Activated CD4-positive, alpha-beta T cell treated with anti-CD3 and anti-CD28 coated beads for 36 hours (primary cell): ENCODE results near the gene PYDC1. TPM values are rescaled to one million over a fixed set of nuclear protein-coding genes. Genes with fewer than 3 reads are reported as not detected.
"Not testable (repeated sequence)": the region's sequence is repeated elsewhere in the genome, so short reads cannot be mapped to it uniquely, and the experiment has no call there.

Source experiments
- ATAC-seq: fragments of 200-7000 bp; cut with Tn5 transposase; one replicate; pipeline ENCODE4 v1.10.0; 2021; ENCODE audit warnings: mild to moderate bottlenecking, moderate library complexity
- CTCF ChIA-PET: fragments of 350-600 bp; sonication (Branson Sonifier 250); formaldehyde crosslinking; loops from one replicate; lab custom pipeline; 2021; ENCODE audit warnings: antibody characterized with exemption; lab: Charles Lee
- POLR2A ChIA-PET: fragments of 350-600 bp; sonication (Branson Sonifier 250); formaldehyde crosslinking; loops from one replicate; lab custom pipeline; 2021; ENCODE audit warnings: antibody characterized with exemption, inconsistent platforms; lab: Charles Lee
- DNase-seq: peaks from one replicate; pipeline ENCODE4 v3.0.0-alpha.2; 2020
- H3K27ac Mint-ChIP-seq: one replicate; pipeline ENCODE4 v1.8.0; 2021; ENCODE audit warnings: mixed read lengths
- H3K27me3 Mint-ChIP-seq: one replicate; pipeline ENCODE4 v1.8.0; 2021; ENCODE audit warnings: mixed read lengths
- H3K36me3 Mint-ChIP-seq: one replicate; pipeline ENCODE4 v1.8.0; 2021; ENCODE audit warnings: low read depth, mixed read lengths
- H3K4me1 Mint-ChIP-seq: one replicate; pipeline ENCODE4 v1.8.0; 2021; ENCODE audit warnings: mixed read lengths
- H3K4me3 Mint-ChIP-seq: one replicate; pipeline ENCODE4 v1.8.0; 2021; ENCODE audit warnings: mild to moderate bottlenecking, moderate library complexity, mixed read lengths
- H3K9me3 Mint-ChIP-seq: one replicate; pipeline ENCODE4 v1.8.0; 2021; ENCODE audit warnings: low read depth, mixed read lengths
- intact Hi-C, 2 experiments: fragments of 100-400 bp; cut with DNase I in 1 of 2; cut with micrococcal nuclease in 1 of 2; formaldehyde crosslinking; loops; one replicate each; pipeline versions ENCODE4 v1.14.2 to v1.15.1; 2022 to 2024; cut with DNase I, micrococcal nuclease
- total RNA-seq, 2 experiments: library from RNA; stranded (reverse); gene quantifications; one replicate each; pipeline ENCODE4 v1.2.3, GENCODE V29; 2021

Gene PYDC1
- total RNA-seq, 2 experiments from 2014 or later: not detected

DNA sequence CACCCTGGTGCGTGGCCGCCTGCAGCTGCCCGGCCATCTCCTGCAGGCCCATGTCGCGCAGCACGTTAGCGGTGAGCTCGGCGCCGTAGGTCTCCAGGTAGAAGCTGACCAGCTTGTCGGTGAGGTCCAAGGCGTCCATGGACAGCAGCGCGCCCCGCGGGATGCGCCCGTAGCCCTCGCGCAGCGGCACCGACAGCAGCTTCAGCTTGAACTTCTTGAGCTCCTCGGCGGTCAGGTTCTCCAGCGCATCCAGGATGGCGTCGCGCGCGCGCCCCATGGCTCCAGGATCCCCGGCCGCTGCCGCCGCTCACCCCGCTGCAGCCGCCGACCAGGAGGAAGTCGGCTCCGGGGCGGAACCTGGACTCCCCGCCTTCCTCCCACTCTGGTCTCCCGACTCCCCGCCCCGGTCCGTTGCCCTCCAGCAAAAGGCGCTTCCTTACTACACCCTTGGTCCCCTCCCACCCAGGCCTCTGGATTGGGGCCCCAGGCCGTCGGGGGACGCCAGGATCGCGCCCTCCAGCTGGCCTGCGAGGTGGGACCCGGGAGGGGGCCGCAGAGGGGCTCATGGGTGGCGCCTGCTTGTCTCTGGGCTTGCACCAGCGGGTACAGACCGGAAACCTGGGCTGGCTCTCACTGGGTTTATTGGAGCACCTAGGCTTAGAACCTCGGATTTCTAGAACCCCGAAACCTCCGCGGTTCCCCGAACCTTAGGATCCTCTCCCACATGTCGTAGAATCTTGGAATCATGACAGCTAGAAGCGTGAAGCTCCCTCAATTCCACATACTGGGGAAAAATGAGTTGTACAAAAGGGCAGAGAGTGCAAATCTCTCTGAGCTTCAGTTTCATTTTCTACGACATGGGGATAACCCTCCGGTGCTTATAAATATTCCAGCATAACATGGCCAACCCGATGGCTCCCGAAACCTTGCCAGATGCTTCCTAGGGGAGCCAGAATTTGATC is 14.2 kb downstream of the PYDC1 start, which contains the start of gene PYCARD:
Gene PYCARD (minus strand): TSS at position 347 of the 962 bp plus-strand sequence. CDS start 70 bp downstream, at position 277.
- peak within 1 kb of the TSS; percentile 52 for H3K27ac Mint-ChIP-seq
- H3K4me1 Mint-ChIP-seq: peaks cover 47% of the 10 kb centered on the region
- H3K9me3 Mint-ChIP-seq: no peaks in the 10 kb centered on the region
- intact Hi-C loops: loop anchor here in 1 of 2 experiments (5.0 kb wide), 3 partner anchors 185 to 665 kb away; partner anchors contain the start of gene ZNF843
- DNase-seq (peak; percentile 53), ATAC-seq (peak; percentile 7)
- ChIA-PET POLR2A (interaction anchor here (0.7 to 3.2 kb wide), 7 partner anchors 8 to 675 kb away, joined by 3 to 13 read pairs (median 4); partner anchors contain the start of genes FUS and PYDC1), CTCF (interaction anchor here (0.8 to 1.6 kb wide), 4 partner anchors 39 to 258 kb away, joined by 3 to 6 read pairs (median 3); partner anchors contain the start of gene ZNF843)
- H3K4me3 Mint-ChIP-seq: peak within 1 kb of the TSS; percentile 71
- peaks cover 17% of the 10 kb centered on the region for H3K36me3 Mint-ChIP-seq
- peaks cover 3% of the 10 kb centered on the region for H3K27me3 Mint-ChIP-seq

DNA sequence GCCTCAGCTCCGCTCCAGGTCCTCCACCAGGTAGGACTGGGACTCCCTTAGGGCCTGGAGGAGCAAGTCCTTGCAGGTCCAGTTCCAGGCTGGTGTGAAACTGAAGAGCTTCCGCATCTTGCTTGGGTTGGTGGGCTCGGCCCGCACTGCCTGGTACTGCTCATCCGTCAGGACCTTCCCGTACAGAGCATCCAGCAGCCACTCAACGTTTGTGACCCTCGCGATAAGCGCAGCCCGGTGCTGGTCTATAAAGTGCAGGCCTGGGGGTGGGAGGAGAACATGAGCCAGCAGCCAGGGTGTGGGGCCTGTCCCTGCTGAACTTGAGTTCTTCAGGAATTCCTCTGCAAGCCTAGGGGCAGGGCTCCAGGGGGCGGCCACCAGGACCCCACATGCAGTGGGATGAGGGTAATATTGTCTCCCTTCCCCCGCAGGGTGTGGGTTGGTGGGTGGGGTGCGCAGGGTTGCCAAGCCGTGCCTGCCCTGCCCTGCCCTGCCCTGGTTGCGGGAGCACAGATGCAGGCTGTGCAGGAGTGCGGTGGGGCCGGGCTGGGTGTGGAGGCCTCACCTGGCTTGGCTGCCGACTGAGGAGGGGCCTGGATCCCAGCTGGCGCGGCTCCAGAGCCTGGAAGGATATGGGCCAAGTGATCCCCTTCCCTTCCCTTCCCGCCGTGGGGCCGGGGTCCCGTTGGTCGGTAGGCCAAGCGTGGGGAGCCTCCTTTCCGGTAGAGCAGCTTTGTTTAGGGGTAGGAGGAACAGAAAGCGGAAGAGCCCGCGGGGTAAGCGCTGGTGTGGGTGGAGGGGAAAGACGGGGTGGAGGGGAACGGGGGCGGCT is 15.1 kb downstream of the PYDC1 start:
- H3K4me1 Mint-ChIP-seq: peaks cover 47% of the 10 kb centered on the region
- peak overlapping the region; percentile 52 for H3K27ac Mint-ChIP-seq
- intact Hi-C loops: loop anchor here in 1 of 2 experiments (5.0 kb wide), 3 partner anchors 186 to 666 kb away; partner anchors contain the start of gene ZNF843
- DNase-seq: peak; percentile 58
- POLR2A ChIA-PET: interaction anchor here (0.7 to 3.2 kb wide), 11 partner anchors 9 to 676 kb away, joined by 3 to 13 read pairs (median 4); partner anchors contain the start of genes FUS and PYDC1
- H3K9me3 Mint-ChIP-seq: no peaks in the 10 kb centered on the region
- H3K36me3 Mint-ChIP-seq: peaks cover 18% of the 10 kb centered on the region
- CTCF ChIA-PET: interaction anchor here (0.5 to 1.6 kb wide), 9 partner anchors 17 to 664 kb away, joined by 3 to 6 read pairs (median 3); no protein-coding TSS in a partner anchor
- ATAC-seq: peak; percentile 46
- H3K4me3 Mint-ChIP-seq: peak overlapping the region; percentile 71
- H3K27me3 Mint-ChIP-seq: peaks cover 2% of the 10 kb centered on the region

DNA sequence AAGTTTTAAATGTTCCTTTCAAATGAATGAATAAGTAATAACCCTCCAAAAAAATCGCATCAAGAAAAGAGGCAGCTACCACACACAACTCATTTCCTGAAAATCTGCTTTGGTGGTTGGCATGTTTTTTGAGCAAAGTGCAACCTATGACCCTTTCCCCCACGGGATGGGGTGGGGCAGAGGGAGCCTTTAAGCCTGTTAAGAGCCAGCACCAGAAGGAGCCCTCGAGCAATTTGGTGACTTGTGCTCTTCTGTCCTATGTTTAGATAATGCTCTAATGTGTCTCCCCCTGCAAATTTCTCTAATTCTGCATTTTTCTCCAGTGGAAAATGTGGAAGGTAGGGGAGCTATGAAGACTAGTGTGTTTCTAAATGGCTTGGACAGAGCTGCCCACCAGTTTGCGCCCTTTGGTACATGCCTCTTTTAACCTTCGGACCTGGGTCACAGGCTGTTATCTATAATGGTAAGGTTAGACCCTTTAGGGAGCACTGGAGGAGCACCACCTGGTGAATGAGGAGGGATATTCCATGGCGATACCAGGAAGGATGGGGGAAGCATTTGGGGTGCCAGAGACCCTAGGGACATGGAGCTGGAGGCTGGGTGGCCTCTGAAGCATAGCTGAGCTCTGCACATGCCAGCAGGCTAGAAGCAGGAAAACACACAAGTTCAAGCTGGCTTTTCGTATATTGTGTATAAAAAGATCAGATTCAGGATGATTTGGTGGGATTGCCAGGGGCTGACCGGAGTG is 15.9 kb downstream of the PYDC1 start:
- Mint-ChIP-seq H3K36me3 (peaks cover 24% of the 10 kb centered on the region), H3K9me3 (no peaks in the 10 kb centered on the region), H3K27ac (peak overlapping the region; percentile 52), H3K4me1 (peaks cover 50% of the 10 kb centered on the region), H3K27me3 (no peaks in the 10 kb centered on the region), H3K4me3 (peak overlapping the region; percentile 71)
- DNase-seq (peak; percentile 73), ATAC-seq (peak; percentile 66)
- intact Hi-C loops: loop anchor here in 1 of 2 experiments (5.0 kb wide), 3 partner anchors 186 to 666 kb away; partner anchors contain the start of gene ZNF843
- ChIA-PET CTCF (interaction anchor here (0.5 to 1.3 kb wide), 9 partner anchors 14 to 665 kb away, joined by 3 to 7 read pairs (median 4); no protein-coding TSS in a partner anchor), POLR2A (interaction anchor here (0.7 to 3.2 kb wide), 13 partner anchors 8 to 255 kb away, joined by 3 to 11 read pairs (median 4); partner anchors contain the start of genes FUS and PYDC1)

DNA sequence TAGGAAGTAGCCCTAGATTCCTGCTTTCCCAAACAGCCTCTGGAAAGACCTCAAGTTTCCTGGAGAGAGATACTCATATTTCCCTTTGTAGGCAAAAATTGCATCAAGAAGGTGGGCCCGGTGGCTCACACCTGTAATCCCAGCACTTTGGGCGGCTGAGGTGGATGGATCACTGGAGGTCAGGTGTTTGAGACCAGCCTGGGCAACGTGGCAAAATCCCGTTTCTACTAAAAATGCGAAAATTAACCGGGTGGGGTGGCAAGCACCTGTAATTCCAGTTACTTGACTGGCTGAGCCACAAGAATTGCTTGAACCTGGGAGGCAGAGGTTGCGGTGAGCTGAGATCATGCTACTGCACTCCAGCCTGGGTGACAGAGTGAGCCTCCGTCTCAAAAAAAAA is 16.8 kb downstream of the PYDC1 start:
- not testable (repeated sequence) for ATAC-seq, H3K27me3 Mint-ChIP-seq, H3K4me3 Mint-ChIP-seq, DNase-seq, H3K9me3 Mint-ChIP-seq
- ChIA-PET CTCF (interaction anchor here (0.9 to 1.2 kb wide), 2 partner anchors 15 to 230 kb away, joined by 4 to 7 read pairs; no protein-coding TSS in a partner anchor), POLR2A (interaction anchor here (0.6 to 3.2 kb wide), 9 partner anchors 10 to 58 kb away, joined by 3 to 11 read pairs (median 4); partner anchors contain the start of genes FUS and PYDC1)
- intact Hi-C loops: loop anchor here in 1 of 2 experiments (5.0 kb wide), 3 partner anchors 187 to 667 kb away; partner anchors contain the start of gene ZNF843
- peak overlapping the region; percentile 40 for H3K27ac Mint-ChIP-seq
- peaks cover 32% of the 10 kb centered on the region for H3K36me3 Mint-ChIP-seq
- peaks cover 51% of the 10 kb centered on the region for H3K4me1 Mint-ChIP-seq

DNA sequence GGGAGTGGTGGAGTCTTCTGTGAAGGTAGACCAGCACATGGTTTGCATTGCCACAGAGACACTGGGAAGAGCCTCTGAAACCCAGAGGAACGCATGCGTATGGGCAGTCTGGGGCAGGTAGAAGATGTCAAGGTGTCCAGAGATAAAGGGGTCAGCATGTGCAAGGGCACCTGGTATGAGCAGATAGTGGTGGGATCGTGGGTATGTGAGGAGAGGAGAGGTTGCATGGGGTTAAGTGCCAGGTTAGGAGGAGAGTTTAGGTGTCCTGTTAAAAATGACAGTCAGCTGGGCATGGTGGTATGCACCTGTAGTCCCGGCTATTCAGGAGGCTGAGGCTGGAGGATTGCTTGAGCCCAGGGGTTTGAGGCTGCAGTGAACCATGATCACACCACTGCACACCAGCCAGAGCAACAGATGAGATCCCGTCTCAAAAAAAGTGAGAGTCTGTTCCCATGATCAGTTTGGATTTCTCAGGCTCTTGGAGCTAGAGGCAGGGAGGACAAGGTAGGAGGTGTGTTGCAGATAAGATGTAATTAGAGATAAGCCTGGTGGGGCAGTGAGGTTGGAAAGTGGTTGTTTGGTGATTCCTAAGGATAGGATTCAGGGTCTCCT is 17.4 kb downstream of the PYDC1 start:
- Mint-ChIP-seq H3K4me3 (no peak overlapping the region), H3K27me3 (no peaks in the 10 kb centered on the region), H3K27ac (peak overlapping the region; percentile 40), H3K36me3 (peaks cover 37% of the 10 kb centered on the region), H3K4me1 (peaks cover 57% of the 10 kb centered on the region), H3K9me3 (no peaks in the 10 kb centered on the region)
- DNase-seq (no peak), ATAC-seq (no peak)
- intact Hi-C loops: loop anchor here (5.0 kb wide), 3 partner anchors 188 to 668 kb away; partner anchors contain the start of gene ZNF843 (in 2 of the 2)
- ChIA-PET CTCF (interaction anchor here (1.2 kb wide), 1 partner anchor 231 kb away, joined by 4 read pairs; no protein-coding TSS in a partner anchor), POLR2A (interaction anchor here (0.6 to 3.2 kb wide), 6 partner anchors 11 to 150 kb away, joined by 3 to 11 read pairs (median 4); partner anchors contain the start of gene KAT8)

DNA sequence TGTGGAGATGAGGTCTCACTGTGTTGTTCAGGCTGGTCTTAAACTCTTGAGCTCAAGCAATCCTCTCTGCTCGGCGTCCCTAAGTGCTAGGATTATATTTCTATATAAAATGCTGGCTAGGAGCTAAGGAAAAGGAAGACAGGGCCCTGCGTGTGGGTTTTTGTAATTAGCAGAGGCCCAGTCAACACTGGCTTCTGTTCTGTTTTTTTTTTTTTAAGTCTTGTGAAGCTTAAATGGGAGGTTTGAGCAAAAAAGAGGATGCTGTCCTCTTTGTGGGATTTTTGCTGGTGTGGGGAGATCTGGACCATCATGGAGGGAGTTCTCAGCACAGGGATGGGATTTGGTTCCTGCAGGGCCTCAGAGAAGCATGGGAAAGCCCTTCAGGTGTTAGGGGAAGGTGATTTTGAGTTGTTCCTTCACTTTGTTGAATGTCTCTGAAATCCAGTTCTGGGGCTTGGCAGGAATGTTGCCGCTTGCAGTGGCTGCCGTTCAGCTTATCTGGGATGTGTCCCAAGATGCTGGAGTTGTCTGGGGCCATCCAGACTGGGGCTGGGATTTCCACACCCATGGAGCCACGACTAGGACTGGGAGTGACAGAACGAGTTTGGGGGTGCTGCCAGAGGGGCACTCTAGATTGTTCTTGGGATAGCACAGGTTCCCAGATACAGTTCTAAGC is 18.6 kb downstream of the PYDC1 start:
- intact Hi-C loops: loop anchor here in 1 of 2 experiments (5.0 kb wide), 1 partner anchor 244 kb away; the partner anchor contains the start of gene ZNF843
- no peaks in the 10 kb centered on the region for H3K9me3 Mint-ChIP-seq
- H3K36me3 Mint-ChIP-seq: peaks cover 48% of the 10 kb centered on the region
- H3K4me1 Mint-ChIP-seq: peaks cover 64% of the 10 kb centered on the region
- CTCF ChIA-PET: interaction anchor here (0.7 to 1.0 kb wide), 2 partner anchors 21 to 41 kb away, joined by 4 read pairs; no protein-coding TSS in a partner anchor
- DNase-seq (no peak), ATAC-seq (no peak)
- H3K27me3 Mint-ChIP-seq: no peaks in the 10 kb centered on the region
- POLR2A ChIA-PET: interaction anchor here (0.6 to 2.3 kb wide), 11 partner anchors 8 to 302 kb away, joined by 3 to 12 read pairs (median 3); partner anchors contain the start of gene KAT8
- H3K27ac Mint-ChIP-seq: peak overlapping the region; percentile 4
- no peak overlapping the region for H3K4me3 Mint-ChIP-seq

DNA sequence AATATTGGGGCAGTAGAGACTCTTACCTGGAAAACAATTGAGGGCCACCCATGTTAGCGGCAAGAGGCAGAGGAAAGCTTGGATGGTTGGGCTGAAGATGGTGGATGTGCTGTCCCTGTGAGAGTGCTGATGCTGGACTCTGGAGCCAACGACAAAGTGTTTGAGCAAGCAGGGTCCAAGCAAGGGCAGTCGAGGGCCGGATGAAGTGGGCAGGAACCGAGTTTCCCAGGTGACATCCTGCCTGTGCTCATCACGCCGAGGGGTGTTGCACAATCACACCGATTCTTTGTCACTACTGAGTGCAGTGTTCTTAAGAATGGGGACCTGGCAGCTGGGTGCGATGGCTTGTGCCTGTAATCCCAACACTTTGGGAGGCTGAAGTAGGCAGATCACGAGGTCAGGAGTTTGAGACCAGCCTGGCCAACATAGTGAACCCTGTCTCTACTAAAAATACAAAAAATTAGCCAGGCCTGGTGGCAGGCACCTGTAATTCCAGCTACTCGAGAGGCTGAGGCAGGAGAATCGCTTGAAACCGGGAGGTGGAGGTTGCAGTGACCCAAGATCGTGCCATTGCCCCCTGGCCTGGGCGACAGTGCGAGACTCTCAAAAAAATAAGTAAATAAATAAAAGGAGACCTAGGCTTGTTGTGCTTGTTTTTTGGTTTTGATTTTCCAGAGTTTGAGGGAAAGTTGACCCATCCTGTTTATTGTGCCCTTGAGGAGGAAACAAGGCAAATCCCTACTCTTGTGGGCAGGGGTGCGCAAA is 20.4 kb downstream of the PYDC1 start:
- ChIA-PET POLR2A (interaction anchor here (0.6 to 2.3 kb wide), 7 partner anchors 9 to 241 kb away, joined by 3 to 12 read pairs (median 4); partner anchors contain the start of gene FUS), CTCF (interaction anchor here (1.2 kb wide), 1 partner anchor 187 kb away, joined by 3 read pairs; no protein-coding TSS in a partner anchor)
- H3K36me3 Mint-ChIP-seq: peaks cover 65% of the 10 kb centered on the region
- H3K4me1 Mint-ChIP-seq: peaks cover 61% of the 10 kb centered on the region
- H3K9me3 Mint-ChIP-seq: no peaks in the 10 kb centered on the region
- no peaks in the 10 kb centered on the region for H3K27me3 Mint-ChIP-seq
- intact Hi-C loops: loop anchor here (2.0 to 5.0 kb wide), 3 partner anchors 14 to 246 kb away; partner anchors contain the start of gene ZNF843 (in 1 of the 2)
- DNase-seq: no peak
- ATAC-seq: no peak
- H3K4me3 Mint-ChIP-seq: no peak overlapping the region
- no peak overlapping the region for H3K27ac Mint-ChIP-seq

DNA sequence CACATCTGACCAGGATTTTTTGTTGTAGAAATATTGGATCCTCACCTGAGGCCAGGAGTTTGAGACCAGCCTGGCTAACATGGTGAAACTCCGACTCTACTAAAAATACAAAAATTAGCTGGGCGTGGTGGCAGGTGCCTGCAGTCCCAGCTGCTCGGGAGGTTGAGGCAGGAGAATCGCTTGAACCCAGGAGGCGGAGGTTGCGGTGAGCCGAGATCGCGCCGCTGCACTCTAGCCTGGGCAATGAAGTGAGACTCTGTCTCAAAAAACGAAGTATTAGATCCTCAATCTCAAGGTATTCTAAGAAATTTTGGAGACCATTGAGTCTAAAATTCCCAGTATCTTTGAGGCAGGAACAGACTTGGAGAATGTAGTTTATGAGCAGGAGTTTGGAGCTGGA is 21.1 kb downstream of the PYDC1 start:
- Mint-ChIP-seq H3K4me1 (peaks cover 58% of the 10 kb centered on the region), H3K36me3 (peaks cover 68% of the 10 kb centered on the region)
- ChIA-PET CTCF (interaction anchor here (1.2 kb wide), 1 partner anchor 187 kb away, joined by 3 read pairs; no protein-coding TSS in a partner anchor), POLR2A (interaction anchor here (0.8 to 1.6 kb wide), 7 partner anchors 8 to 197 kb away, joined by 3 to 8 read pairs (median 4); no protein-coding TSS in a partner anchor)
- not testable (repeated sequence) for DNase-seq, H3K27ac Mint-ChIP-seq, H3K4me3 Mint-ChIP-seq, H3K27me3 Mint-ChIP-seq, H3K9me3 Mint-ChIP-seq, ATAC-seq
- intact Hi-C loops: loop anchor here (1.0 to 5.0 kb wide), 4 partner anchors 10 to 246 kb away; partner anchors contain the start of gene ZNF843 (in 1 of the 2)
